SK-N-MC (cell line): ENCODE data around the gene TMEFF1.

Experiments
- EZH2 ChIP-seq: fragments of 200-600 bp; sonication (generic); IDR thresholded peaks from one replicate; pipeline ENCODE4 v1.6.1; 2017; ENCODE audit warnings: antibody characterized with exemption
- FOXP2 ChIP-seq: optimal IDR thresholded peaks from 2 replicates; pipeline ENCODE3; 2011; ENCODE audit warnings: mild to moderate bottlenecking, moderate library complexity; ENCODE audit not compliant: insufficient read depth; ENCODE audit errors: extremely low read length, control extremely low read depth

DNA sequence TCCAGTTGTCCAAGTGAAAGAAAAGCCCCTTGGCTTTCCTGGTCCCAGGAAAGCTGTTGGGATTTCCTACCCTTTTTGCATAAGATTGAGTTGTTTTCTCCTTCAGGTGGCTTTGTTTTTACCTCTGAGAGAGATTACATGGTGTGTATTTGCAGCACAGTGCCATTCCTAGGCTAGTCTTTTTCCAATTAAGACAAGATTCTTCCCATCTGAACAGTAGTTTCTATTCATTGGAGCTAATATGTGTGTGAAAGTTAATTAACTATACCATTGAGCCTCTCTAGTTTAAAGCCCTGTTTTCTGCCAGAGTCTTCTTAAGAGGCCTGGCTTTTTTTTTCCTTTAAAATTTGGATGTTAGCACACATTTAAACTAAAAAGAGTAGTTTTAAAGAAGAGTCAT is 25.9 kb upstream of the TMEFF1 start:
- TF ChIP-seq EZH2 = no peak
- no peak for TF ChIP-seq FOXP2
